Activated T-cell treated with anti-CD3 and anti-CD28 coated beads, Interleukin-2, amount 50 U/mL, for 72 hours (primary cell): ENCODE measurements around the gene NCL. TPM values are rescaled to one million over a fixed set of nuclear protein-coding genes. Genes with fewer than 3 reads are reported as not detected.

ENCODE experiments used
- ATAC-seq, 2 donors: fragments of 150-1000 bp; cut with Tn5 transposase; replicated peaks in 1 of 2; 2 replicates each; pipeline ENCODE4 v1.10.0; 2021; ENCODE audit warnings: moderate library complexity in 2 of 2, mild to moderate bottlenecking in 1 of 2
- DNase-seq, 2 donors: peaks; one replicate each; pipeline ENCODE4 v3.0.0; 2021 to 2022; ENCODE audit warnings: mixed read lengths in 1 of 2
- H3K27ac Mint-ChIP-seq: one replicate; pipeline ENCODE4 v1.8.0; 2022; ENCODE audit warnings: mild to moderate bottlenecking, moderate library complexity, mixed read lengths
- H3K27me3 Mint-ChIP-seq: one replicate; pipeline ENCODE4 v1.8.0; 2022; ENCODE audit warnings: low read depth, mixed read lengths
- H3K36me3 Mint-ChIP-seq, 2 donors: one replicate each; pipeline ENCODE4 v1.8.0; 2022; ENCODE audit warnings: mixed read lengths in 2 of 2, mild to moderate bottlenecking in 1 of 2; ENCODE audit not compliant: insufficient read depth in 2 of 2
- H3K4me1 Mint-ChIP-seq: one replicate; pipeline ENCODE4 v1.8.0; 2022; ENCODE audit warnings: low read depth, mixed read lengths
- H3K4me3 Mint-ChIP-seq, 2 donors: one replicate each; pipeline ENCODE4 v1.8.0; 2022; ENCODE audit warnings: mild to moderate bottlenecking in 2 of 2, mixed read lengths in 2 of 2, moderate library complexity in 2 of 2
- H3K9me3 Mint-ChIP-seq, 2 donors: one replicate each; pipeline ENCODE4 v1.8.0; 2022; ENCODE audit warnings: mixed read lengths in 2 of 2
- total RNA-seq, 2 donors: library from RNA; stranded (reverse); gene quantifications; one replicate each; pipeline ENCODE4 v1.2.3, GENCODE V29; 2022

NCL gene
- total RNA-seq, 2 donors from 2014 or later = 501 to 656 TPM

DNA sequence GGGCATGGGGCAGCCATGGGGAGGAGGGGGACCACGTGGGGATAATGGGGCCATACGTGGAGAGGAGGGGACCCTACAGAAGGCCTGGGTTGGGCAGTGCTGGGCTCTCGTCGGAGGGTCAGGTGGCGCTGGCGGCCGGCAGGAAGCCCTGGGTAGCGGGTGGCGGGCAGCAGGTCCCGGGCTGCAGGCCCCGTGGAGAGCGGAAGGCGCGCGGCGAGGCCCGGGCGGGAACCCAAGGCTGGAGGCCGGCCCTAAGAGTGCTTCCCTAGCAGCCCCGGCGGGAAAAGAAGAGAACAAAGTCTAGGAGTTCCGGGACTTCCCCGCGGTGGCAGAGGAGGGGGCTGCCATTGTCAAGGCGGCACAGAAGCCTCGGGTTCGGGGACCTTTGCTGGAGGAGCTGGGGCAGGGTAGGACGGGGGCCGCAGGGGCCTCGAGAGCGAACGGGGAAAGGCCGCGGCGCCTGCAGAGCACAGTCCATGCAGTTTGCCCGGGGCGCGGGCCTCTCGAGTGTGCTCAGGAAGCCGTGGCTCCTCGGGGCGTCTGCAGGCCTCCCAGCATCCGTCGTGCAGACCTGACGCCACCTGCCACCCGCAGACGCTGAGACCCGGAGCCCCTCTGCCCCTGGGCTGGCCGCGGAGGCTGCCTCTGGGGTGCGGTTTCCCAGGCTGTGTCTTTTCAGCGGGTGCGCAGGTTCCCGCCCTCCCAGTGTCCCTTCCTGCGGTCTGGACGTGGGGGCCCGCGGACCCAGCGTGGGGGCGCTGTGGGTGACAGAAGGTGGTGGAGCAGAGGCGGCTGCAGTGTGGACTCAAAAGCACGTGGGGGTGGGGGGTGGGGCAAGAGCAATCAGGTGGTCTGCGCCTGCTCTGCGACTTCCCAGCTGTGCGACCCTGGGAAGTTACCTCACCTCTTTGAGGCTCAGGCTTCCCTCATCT lies 19.4 kb upstream of the NCL start:
- ATAC-seq (peak; percentile 48 to 62), DNase-seq (peak; percentile 49 to 50)
- Mint-ChIP-seq H3K27me3 (peaks cover 13% of the 10 kb centered on the region), H3K36me3 (no peaks in the 10 kb centered on the region), H3K27ac (peak overlapping the region; percentile 87), H3K4me3 (peak overlapping the region; percentile 75 to 84), H3K4me1 (peaks cover 15% of the 10 kb centered on the region), H3K9me3 (no peaks in the 10 kb centered on the region)

GRCh38 chr2:231482806-231483391 lies 18.6 kb upstream of the NCL start:
- Mint-ChIP-seq H3K36me3 (no peaks in the 10 kb centered on the region), H3K27me3 (peaks cover 6% of the 10 kb centered on the region), H3K27ac (peak overlapping the region; percentile 77), H3K4me3 (peak overlapping the region; percentile 75 to 84), H3K4me1 (peaks cover 15% of the 10 kb centered on the region), H3K9me3 (no peaks in the 10 kb centered on the region)
- ATAC-seq (peak; percentile 90 to 92), DNase-seq (peak; percentile 84 to 85)

DNA sequence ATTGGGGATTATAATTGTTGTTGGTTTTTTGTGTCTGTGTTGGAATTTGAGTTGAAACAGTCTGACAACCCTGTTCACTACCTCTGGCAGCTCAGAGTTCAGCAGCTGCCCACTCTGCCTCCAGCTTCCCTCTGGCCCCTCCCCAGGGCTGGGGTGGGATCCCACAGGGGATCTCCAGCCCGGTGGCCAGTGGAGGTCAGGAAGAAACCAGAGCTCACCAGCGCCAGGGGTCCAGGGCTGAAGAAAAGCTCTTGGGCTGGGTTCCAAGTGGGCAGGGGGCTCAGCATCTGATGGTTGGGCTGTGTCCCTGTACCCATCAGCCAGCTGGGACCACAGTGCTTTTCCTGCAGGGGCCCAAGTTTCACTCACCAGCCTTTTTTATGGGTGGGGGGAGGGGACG lies 16.5 kb upstream of the NCL start:
- Mint-ChIP-seq H3K9me3 (no peaks in the 10 kb centered on the region), H3K4me3 (no peak overlapping the region), H3K36me3 (no peaks in the 10 kb centered on the region), H3K27ac (no peak overlapping the region), H3K4me1 (peaks cover 15% of the 10 kb centered on the region), H3K27me3 (no peaks in the 10 kb centered on the region)
- ATAC-seq = no peak
- no peak for DNase-seq

DNA sequence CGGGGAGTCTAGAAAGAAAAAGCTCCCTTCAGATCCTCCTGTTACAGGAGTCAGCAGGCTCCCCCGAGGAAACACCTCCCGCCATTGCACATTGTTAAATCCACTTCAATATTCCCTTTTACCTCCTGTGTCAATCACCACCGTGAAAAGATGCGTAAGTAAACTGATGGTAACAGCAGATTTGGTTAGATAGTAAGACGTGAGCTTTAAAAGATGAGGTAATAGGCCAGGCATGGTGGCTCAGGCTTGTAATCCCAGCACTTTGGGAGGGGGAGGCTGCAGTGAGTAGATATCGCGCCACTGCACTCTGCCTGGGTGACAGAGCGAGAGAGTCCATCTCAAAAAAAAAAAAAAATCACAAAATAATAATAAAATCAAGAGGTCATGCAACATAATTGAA lies 15.2 kb upstream of the NCL start:
- Mint-ChIP-seq H3K4me3 (no peak overlapping the region), H3K36me3 (no peaks in the 10 kb centered on the region), H3K9me3 (no peaks in the 10 kb centered on the region), H3K27ac (no peak overlapping the region), H3K27me3 (no peaks in the 10 kb centered on the region), H3K4me1 (peaks cover 15% of the 10 kb centered on the region)
- DNase-seq (no peak), ATAC-seq (no peak)

DNA sequence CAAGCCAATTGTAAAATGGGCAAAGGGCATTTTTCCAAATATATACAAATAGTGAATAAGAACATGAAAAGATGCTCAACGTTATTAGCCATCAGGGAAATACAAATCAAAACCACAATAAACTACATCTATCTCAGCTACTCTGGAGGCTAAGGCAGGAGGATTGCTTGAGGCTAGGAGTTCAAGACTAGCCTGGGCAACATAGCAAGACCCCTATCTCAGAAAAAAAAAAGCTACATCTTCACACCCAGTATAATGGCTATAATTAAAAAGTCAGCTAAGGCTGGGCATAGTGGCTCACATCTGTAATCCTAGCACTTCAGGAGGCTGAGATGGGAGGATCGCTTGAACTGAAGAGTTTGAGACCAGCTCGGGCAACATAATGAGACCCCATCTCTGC lies 12.6 kb upstream of the NCL start:
- Mint-ChIP-seq H3K9me3 (no peaks in the 10 kb centered on the region), H3K27me3 (no peaks in the 10 kb centered on the region), H3K27ac (no peak overlapping the region), H3K36me3 (no peaks in the 10 kb centered on the region), H3K4me3 (no peak overlapping the region), H3K4me1 (peaks cover 3% of the 10 kb centered on the region)
- DNase-seq (no peak), ATAC-seq (no peak)

DNA sequence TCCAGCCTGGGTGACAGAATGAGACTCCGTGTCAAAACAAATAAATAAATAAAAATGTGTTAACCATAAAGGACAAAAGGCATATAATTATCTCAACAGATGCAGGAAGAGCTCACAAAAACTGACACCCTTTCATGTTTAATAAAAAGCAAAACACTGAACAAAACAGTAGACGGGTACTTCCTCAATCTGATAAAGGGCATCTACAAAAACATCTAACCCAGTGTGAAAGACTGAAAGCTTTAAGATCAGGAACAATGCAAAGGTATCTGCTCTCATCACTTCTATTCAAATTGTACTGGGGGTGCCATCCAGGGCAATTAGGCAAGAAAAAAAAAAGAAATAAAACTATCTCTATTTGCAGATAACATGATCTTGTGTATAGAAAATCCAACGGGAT lies 11.7 kb upstream of the NCL start:
- no peaks in the 10 kb centered on the region for H3K4me1 Mint-ChIP-seq
- no peak overlapping the region for H3K4me3 Mint-ChIP-seq
- ATAC-seq (no peak), DNase-seq (no peak)
- no peaks in the 10 kb centered on the region for H3K36me3 Mint-ChIP-seq
- no peaks in the 10 kb centered on the region for H3K9me3 Mint-ChIP-seq
- H3K27ac Mint-ChIP-seq = no peak overlapping the region
- no peaks in the 10 kb centered on the region for H3K27me3 Mint-ChIP-seq

DNA sequence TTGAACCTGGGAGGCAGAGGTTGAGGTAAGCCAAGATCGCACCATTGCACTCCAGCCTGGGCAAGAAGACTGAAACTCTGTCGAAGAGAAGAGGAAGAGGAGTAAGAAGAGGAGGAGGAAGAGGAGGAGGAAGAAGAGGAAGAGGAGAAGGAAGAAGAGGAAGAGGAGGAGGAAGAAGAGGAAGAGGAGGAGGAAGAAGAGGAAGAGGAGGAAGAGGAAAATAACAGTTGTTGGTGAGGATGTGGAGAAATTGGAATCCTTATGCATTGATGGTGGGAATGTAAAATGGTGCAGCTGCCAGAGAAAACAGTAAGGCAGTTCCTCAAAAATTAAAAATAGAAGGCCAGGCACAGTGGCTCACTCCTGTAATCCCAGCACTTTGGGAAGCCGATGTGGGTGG lies 8.5 kb upstream of the NCL start:
- ATAC-seq = no peak
- Mint-ChIP-seq H3K4me1 (no peaks in the 10 kb centered on the region), H3K27ac (no peak overlapping the region), H3K9me3 (no peaks in the 10 kb centered on the region), H3K27me3 (no peaks in the 10 kb centered on the region), H3K36me3 (no peaks in the 10 kb centered on the region), H3K4me3 (no peak overlapping the region)
- no peak for DNase-seq

DNA sequence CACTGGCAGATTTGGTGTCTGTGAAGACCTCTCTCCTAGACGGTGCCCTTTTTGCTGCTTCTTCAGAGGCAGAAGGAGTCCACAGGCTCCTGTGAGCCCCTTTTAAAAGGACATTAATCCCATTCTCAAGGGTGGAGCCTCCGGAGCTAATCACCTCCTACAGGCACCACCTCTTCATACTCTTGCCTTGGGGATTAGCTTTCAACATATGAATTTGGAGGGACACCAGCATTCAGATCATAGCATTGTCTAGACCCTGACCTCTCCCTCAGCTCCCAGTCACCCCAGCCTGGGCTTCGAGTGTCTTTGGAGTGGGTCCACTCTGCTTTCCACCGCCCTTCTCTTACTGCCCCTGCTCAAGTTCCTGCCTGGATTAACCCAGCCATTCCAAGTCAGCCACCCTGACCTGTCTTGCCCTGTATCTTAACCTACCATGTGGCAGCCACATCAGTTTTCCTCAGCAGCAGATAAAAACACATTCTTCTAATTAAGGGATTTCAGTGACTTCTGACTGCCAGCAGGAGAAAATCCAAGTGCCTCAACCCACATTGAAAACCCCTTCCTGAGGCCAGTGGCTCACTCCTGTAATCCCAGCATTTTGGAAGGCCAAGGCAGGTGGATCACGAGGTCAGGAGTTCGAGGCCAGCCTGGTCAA lies 6.1 kb upstream of the NCL start:
- Mint-ChIP-seq H3K27me3 (no peaks in the 10 kb centered on the region), H3K36me3 (no peaks in the 10 kb centered on the region), H3K4me1 (peaks cover 14% of the 10 kb centered on the region), H3K27ac (no peak overlapping the region), H3K4me3 (no peak overlapping the region), H3K9me3 (no peaks in the 10 kb centered on the region)
- DNase-seq = no peak
- no peak for ATAC-seq

GRCh38 chr2:231469583-231469950 lies 5.3 kb upstream of the NCL start:
- Mint-ChIP-seq H3K36me3 (no peaks in the 10 kb centered on the region), H3K4me3 (peak overlapping the region in 1 of 2 donors; percentile 0), H3K4me1 (peaks cover 16% of the 10 kb centered on the region), H3K27ac (no peak overlapping the region), H3K9me3 (no peaks in the 10 kb centered on the region), H3K27me3 (no peaks in the 10 kb centered on the region)
- DNase-seq = no peak
- no peak for ATAC-seq

DNA sequence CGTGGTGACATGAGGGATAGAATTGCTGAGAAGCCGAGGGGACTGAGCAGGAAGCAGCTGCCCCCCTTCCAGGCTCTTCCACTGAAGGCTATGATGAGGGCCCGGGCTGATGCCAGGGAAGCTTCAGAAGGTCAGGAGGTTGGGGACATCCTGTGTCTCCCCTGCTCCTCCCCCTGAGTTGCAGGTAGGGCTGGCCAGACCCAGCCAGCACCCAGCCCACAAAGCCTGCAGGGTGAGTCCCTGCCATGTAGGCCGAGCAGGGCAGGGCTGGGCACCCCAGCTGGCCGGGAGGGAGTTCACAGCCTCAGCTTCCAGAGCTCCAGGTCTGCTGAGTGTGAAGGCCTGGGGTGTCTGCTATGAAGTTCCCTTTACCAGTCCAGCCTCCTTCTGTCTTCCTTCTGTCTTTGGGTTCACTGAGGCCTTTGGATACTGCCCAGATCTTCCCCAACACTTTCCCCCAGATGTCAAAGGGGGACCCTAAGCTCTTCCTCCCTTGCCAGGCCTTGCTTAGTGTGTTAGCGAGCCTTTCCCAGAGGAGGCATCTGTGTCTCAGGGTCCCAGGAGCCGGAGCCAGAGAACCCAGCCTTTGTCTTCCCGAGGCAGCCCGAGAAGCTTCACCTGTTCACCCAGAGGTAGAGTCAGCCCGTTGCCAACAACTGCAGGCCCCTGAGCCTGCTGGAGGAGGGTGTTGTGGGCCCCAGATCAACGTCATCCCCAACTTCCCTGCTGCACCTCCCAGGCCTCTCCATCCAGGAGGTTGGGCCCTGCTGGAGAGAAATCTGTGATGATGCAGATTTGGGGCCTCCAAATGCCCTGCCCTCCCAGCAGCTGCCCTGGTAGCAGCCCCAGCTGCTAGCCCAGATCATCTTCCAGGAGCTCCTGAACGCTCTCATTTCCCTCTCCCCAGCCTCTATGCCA lies 3.6 kb upstream of the NCL start:
- Mint-ChIP-seq H3K4me1 (peaks cover 27% of the 10 kb centered on the region), H3K27me3 (no peaks in the 10 kb centered on the region), H3K4me3 (no peak overlapping the region), H3K36me3 (peaks cover 7 to 9% of the 10 kb centered on the region in 2 donors), H3K9me3 (no peaks in the 10 kb centered on the region), H3K27ac (no peak overlapping the region)
- DNase-seq (no peak), ATAC-seq (no peak)

GRCh38 chr2:231467016-231467545 lies 2.8 kb upstream of the NCL start:
- no peak overlapping the region for H3K4me3 Mint-ChIP-seq
- DNase-seq = no peak
- peaks cover 35% of the 10 kb centered on the region for H3K4me1 Mint-ChIP-seq
- no peak for ATAC-seq
- H3K27ac Mint-ChIP-seq = no peak overlapping the region
- no peaks in the 10 kb centered on the region for H3K9me3 Mint-ChIP-seq
- H3K27me3 Mint-ChIP-seq = no peaks in the 10 kb centered on the region
- H3K36me3 Mint-ChIP-seq = peaks cover 11 to 17% of the 10 kb centered on the region in 2 donors
